Measurements from ENCODE around the gene THAP4.

The THAP4 gene

GRCh38 chr2:241546771-241547498 is 90.0 kb downstream of the THAP4 start:
- no peak for DNase-seq (ENCODE audit: low read depth)

DNA sequence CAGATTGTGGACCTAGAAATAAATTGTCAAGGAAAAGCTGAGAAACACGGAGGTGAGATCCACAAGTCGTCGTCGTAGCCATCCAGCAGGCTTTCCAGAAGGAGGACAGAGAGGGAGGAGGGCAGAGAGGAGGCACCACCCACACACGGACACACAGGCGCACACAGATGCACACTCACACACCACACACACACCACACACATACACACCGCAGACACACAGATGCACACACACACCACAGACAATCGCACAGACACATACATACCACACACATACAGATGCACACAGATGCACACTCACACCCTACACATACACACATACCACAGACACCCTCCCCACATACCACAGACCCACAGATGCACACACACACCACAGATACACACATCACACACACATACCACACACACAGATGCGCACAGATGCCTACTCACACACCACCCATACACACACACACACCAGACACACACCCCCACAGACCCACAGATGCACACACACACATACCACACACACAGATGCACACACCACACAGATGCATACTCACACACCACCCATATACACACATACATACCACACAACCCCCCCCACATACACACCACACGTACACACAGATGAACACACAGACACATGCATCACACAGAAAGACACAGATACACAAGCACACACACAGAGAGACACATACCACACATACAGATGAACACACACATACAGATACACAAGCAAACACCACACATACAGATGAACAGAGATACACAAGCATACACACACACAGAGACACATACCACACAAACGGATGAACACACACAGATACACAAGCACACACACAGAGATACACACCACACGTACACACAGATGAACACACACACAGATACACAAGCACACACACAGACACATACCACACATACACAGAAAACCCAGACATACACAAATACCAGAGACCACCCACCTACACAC is 91.2 kb downstream of the THAP4 start:
- DNase-seq (ENCODE audit: low read depth): no peak

GRCh38 chr2:241545106-241545505 is 91.9 kb downstream of the THAP4 start:
- DNase-seq (ENCODE audit: low read depth): no peak

- DNase-seq (ENCODE audit: low read depth): no peak
Measured at GRCh38 chr2:241542278-241542605, 94.7 kb downstream of the THAP4 start.

GRCh38 chr2:241541564-241542277 is 95.2 kb downstream of the THAP4 start:
- DNase-seq (ENCODE audit: low read depth): no peak

DNA sequence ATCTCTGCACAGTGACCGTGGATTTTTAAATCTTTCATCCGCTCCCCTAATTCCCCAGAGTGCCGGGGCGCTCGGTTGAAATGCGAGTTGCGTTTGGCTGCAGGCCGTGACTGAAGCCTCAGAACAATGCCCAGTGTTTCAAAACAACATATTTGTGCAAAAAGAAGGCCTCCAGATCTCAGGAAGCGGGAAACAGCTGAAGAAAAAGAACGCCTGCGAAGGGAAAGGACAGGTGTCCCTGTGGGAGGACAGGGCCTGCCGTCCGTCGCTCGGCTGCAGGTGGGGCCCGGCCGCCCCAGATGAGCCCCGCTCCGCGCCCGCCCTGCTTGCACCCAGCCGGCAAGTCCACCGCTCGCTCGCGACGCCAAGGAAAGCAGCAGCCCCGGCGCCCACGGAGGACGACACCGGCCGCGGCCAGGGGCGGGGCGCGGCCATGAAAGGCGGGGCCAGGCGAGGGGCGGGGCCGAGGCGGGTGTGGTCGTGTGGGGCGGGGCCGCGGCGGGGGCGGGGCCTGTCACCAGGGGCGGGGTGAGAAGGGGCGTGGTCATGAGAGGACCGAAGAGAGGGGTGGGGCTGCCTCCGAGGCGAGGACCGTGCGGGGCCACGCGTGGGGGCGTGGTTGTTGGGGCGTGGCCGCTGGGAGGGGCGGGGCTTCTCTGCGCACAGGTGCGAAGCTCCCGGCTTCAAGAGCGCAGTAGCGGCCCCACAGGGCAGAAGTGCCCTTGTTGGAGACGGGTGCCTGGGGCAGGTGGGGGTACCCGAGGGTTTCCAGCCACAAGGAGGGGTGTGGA is 96.0 kb downstream of the THAP4 start:
- peak; percentile 47 for DNase-seq (ENCODE audit: low read depth)

DNA sequence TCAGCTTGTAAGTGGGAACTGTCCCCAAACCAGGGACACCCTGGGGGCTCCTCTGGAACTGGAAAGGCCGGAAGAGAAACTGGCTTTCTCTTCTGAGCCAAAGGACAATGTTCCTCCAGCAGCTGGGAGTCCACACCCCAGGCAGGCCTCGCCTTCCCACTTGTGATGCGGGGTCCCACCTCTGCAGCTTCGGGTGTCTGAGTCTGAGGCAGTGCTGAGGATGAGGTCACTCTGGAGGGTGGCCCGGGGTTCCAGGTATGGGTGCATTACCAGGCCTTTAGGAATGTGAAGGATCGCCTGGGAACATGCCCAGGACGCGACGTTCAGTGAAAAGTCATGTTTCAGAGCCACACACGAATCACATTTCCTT is 96.6 kb downstream of the THAP4 start:
- no peak for DNase-seq (ENCODE audit: low read depth)

DNA sequence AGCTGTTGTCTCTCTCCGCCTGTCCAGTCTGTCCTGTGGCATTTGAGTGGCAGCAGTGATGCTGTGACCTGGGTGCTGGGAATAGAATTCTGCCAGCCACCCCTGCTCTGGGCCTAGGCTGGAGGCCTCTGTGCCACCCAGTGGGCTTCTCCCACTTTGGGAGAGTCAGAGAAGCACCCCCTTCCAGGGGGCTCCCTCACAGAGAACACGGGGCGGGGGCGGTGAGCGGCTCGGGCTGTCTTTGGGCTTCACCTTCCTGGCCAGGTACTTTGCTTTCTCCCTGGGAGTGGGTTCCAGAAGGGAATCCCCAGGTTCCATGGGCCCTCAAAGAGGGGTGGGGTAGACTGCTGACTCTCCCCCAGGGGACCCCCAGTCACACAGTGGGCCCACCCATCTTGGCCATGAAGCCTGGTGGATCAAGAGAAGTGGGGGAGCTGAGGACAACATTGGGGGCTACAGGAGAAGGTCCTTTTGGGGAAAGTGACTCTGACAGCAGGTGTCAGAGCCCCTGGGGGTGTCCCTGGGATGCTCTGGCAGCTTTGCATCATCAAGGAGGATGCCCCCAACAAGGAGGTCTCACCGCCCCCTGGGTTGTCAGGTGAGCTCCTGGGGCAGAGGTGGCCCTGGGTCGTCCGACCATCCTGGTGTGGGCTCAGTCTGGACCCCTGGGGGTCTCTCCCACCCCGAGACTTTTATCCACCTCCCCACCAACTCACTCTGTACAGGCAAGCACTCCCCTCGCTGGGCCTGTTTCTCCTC is 97.2 kb downstream of the THAP4 start:
- no peak for DNase-seq (ENCODE audit: low read depth)

DNA sequence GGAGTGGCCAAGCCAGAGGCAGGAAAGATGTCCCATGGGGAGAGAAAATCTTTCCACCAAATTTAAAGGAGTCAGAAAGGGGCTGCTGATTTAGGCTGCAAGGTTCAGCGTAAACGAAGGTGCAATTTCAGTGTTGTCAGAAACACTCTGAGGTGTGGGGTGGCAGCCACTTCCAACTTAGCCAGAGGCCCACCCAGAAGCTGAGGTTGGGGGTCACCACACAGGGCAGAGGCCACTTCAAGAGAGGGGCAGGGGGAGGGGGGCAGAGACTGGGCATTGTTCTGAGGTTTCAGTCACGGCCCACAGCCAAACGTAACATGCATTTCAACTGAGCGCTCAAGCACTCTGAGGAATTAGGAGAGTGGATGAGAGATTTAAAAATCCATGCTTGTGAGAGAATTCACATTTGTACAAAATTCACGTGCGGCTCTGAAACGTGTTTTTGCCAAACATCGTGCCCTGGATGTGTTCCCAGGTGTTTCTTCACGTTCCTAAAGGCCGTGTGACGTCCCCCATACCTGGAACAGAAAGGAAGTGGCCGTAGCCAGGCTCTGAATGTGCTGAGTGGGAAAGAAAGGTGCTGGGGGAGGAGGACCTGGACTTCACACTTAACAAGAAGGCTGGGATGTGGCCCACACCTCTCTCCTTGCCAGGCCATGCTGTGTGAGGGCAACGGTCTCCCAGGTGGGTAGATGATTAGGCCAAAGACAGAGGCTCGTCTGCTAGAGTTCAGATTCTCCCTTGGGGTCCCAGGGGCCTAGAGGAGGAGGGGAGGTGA is 97.9 kb downstream of the THAP4 start:
- no peak for DNase-seq (ENCODE audit: low read depth)

DNA sequence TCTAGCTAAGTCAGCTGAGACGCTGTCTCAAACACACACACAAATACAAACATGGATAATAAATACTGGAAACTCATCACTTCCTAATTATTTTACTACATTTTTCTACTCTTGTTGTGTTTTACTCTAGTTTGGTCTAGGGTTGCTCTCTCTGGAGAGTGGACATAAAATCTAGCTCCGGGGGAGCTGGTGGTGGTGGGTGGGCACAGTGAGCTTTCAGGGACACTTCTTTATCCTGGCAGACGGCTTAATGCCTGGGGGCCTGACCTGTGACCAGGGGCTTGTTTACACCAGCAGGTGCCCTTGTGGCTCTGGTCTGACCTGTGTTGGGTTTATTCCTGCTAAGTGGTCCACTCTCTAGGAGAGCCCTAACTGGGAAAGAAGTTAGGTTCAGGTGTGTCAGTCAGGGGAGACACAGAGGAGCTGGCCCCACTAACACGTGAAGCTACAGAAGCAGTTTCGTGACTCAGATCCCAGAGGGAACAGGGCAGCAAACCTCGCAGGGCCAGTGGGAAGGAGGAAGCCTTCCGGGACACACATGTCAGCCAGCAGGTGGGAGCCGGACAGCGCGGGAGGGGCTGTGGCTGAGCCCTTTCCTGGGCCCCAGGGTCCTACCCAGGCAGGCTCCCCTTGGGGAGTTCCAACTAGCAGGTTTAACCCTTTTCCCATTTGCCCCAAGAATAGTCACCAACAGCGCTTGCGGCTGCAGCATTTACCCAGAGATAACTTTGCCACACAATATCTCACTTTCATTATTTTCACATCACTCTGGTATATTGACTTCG is 100.9 kb downstream of the THAP4 start:
- no peak for DNase-seq (ENCODE audit: low read depth)

DNA sequence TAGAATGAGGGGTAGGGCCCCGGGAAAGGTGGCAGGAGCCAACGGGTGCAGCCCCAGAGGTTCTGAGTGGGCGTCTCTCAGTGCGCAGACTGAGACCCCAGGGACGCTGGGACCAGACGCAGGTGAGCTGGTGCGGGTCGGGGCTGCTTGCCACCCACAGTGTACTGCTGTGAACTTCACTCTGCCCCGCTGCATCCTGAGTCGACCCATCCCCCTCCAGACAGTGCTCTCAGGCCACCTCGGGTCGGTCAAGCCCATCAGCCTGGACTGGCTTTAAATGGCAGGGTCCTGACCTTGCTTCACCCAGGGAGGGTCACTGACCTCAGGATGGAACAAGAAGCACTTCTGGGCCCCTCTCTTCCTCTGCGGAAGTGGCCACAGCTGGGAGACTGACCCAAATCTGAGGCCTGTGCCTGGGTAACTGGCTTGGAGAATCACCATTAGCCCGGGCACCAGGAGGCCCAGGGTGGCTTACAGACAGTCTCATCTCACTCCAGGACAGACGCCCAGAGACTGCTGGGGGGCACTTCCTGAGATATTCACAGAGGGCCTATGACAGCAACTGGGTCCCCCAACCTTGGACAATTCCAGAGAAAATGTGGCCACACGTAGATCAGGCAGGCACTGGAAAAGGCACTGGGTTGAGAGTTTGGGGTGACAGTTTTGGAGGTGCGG is 102.1 kb downstream of the THAP4 start:
- no peak for DNase-seq (ENCODE audit: low read depth)
